Activated CD4-positive, CD25-positive, alpha-beta regulatory T cell treated with anti-CD3 and anti-CD28 coated beads, Interleukin-2, amount 50 U/mL, for 24 hours (primary cell): ENCODE measurements around the gene PTH1R.

Source experiments
- ATAC-seq, 2 donors: fragments of 150-1000 bp; cut with Tn5 transposase; one replicate each; pipeline ENCODE4 v1.10.0; 2021; ENCODE audit warnings: mild to moderate bottlenecking in 1 of 2, moderate library complexity in 1 of 2

Gene PTH1R

GRCh38 chr3:46877406-46878125 lies at the start of gene PTH1R:
PTH1R (plus strand) TSS chr3:46877721; CDS start chr3:46883560, 5,839 bp downstream.
- ATAC-seq = no peak

GRCh38 chr3:46829699-46830208 lies 47.8 kb upstream of the PTH1R start:
- peak; percentile 90 to 96 for ATAC-seq

GRCh38 chr3:46830801-46831200 lies 46.7 kb upstream of the PTH1R start:
- ATAC-seq = no peak

GRCh38 chr3:46831316-46831715 lies 46.2 kb upstream of the PTH1R start:
- no peak for ATAC-seq

GRCh38 chr3:46831841-46832240 lies 45.7 kb upstream of the PTH1R start:
- no peak for ATAC-seq

- no peak for ATAC-seq
Observed at GRCh38 chr3:46833346-46834300, 43.9 kb upstream of the PTH1R start.

- ATAC-seq = no peak
Observed at GRCh38 chr3:46835054-46835453, 42.5 kb upstream of the PTH1R start.

GRCh38 chr3:46835491-46835890 lies 42.0 kb upstream of the PTH1R start:
- no peak for ATAC-seq

- no peak for ATAC-seq
Observed at GRCh38 chr3:46838301-46838700, 39.2 kb upstream of the PTH1R start.

- no peak for ATAC-seq
Observed at GRCh38 chr3:46840491-46840890, 37.0 kb upstream of the PTH1R start.

- no peak for ATAC-seq
Observed at GRCh38 chr3:46843508-46843907, 34.0 kb upstream of the PTH1R start.

GRCh38 chr3:46844397-46844796 lies 33.1 kb upstream of the PTH1R start:
- no peak for ATAC-seq

- no peak for ATAC-seq
Observed at GRCh38 chr3:46844881-46845312, 32.6 kb upstream of the PTH1R start.

GRCh38 chr3:46845397-46845859 lies 32.1 kb upstream of the PTH1R start:
- peak; percentile 31 to 37 for ATAC-seq

GRCh38 chr3:46845860-46846623 lies 31.5 kb upstream of the PTH1R start:
- ATAC-seq = peak; percentile 89 to 90

- ATAC-seq = no peak
Observed at GRCh38 chr3:46846624-46847542, 30.6 kb upstream of the PTH1R start.

- no peak for ATAC-seq
Observed at GRCh38 chr3:46847744-46848143, 29.8 kb upstream of the PTH1R start.

- ATAC-seq = no peak
Observed at GRCh38 chr3:46848271-46849044, 29.1 kb upstream of the PTH1R start.

- no peak for ATAC-seq
Observed at GRCh38 chr3:46849045-46849631, 28.4 kb upstream of the PTH1R start.
